Adipose tissue (tissue), 3 donors: ENCODE data around the gene FANCE. TPM values are rescaled to one million over a fixed set of nuclear protein-coding genes. Genes with fewer than 3 reads are reported as not detected.
"Not testable (repeated sequence)": the region's sequence is repeated elsewhere in the genome, so short reads cannot be mapped to it uniquely, and the experiment has no call there.

Experiments used
- H3K27ac ChIP-seq: one replicate; pipeline ENCODE4 v1.5.1; 2013; ENCODE audit warnings: low read depth, low read length
- WGBS, 3 donors: extraction: QIAGEN DNeasy Blood & Tissue Kit; methylation state at CpG; one replicate each; pipeline ENCODE4 v1.1.7; 2013; 5-methylcytosine and 5-hydroxymethylcytosine counted together
- polyA plus RNA-seq, 3 donors: library from polyadenylated mRNA; stranded (reverse); fragments of 200-250 nt; gene quantifications; one replicate each; pipeline ENCODE4 v1.2.3, GENCODE V29; 2013
- donor health status: healthy with polysubstance abuse.
- donor health status: Bipolar disorder and iron deficiency.
- donor health status: healthy.

Gene FANCE
- polyA plus RNA-seq, 3 donors = 2.9 to 4.3 (median 4.2) TPM

- WGBS, 3 donors = 31 to 44% (median 34%) methylated on average over 15 of the region's 15 CpGs
- no peak overlapping the region for H3K27ac ChIP-seq
These were observed 51.4 kb downstream of the FANCE start for GRCh38 chr6:35503534-35503933.

GRCh38 chr6:35505999-35506412 is 53.9 kb downstream of the FANCE start:
- no peak overlapping the region for H3K27ac ChIP-seq
- 40 to 58% (median 46%) methylated on average over 20 to 21 of the region's 21 CpGs for WGBS, 3 donors

GRCh38 chr6:35506536-35506935 is 54.4 kb downstream of the FANCE start:
- H3K27ac ChIP-seq = no peak overlapping the region
- 92 to 98% (median 97%) methylated on average over 3 of the region's 3 CpGs for WGBS, 3 donors

- no peak overlapping the region for H3K27ac ChIP-seq
- WGBS, 3 donors = 90 to 98% (median 91%) methylated on average over 2 of the region's 2 CpGs
These were observed 55.1 kb downstream of the FANCE start for GRCh38 chr6:35507221-35507620.

GRCh38 chr6:35508027-35508426 is 55.9 kb downstream of the FANCE start:
- 79 to 86% (median 82%) methylated on average over 2 of the region's 2 CpGs for WGBS, 3 donors
- H3K27ac ChIP-seq = no peak overlapping the region

- WGBS, 3 donors = 44 to 70% (median 63%) methylated on average over 5 of the region's 5 CpGs
- H3K27ac ChIP-seq = no peak overlapping the region
These were observed 56.4 kb downstream of the FANCE start for GRCh38 chr6:35508542-35508941.

GRCh38 chr6:35510916-35511561 is 58.9 kb downstream of the FANCE start:
- no peak overlapping the region for H3K27ac ChIP-seq
- 63 to 78% (median 63%) methylated on average over 5 to 7 of the region's 7 CpGs for WGBS, 3 donors

GRCh38 chr6:35511562-35511941 is 59.4 kb downstream of the FANCE start:
- no peak overlapping the region for H3K27ac ChIP-seq
- WGBS, 3 donors = 11 to 19% (median 11%) methylated on average over 29 to 32 of the region's 32 CpGs

- WGBS, 3 donors = 5 to 16% (median 9%) methylated on average over 9 to 23 of the region's 26 CpGs
- H3K27ac ChIP-seq = no peak overlapping the region
These were observed 59.9 kb downstream of the FANCE start for GRCh38 chr6:35512006-35512405.

GRCh38 chr6:35512740-35513139 is 60.6 kb downstream of the FANCE start, which contains the start of gene TULP1:
TSS of gene TULP1 (minus strand) at chr6:35512896. CDS start at chr6:35512858, 38 bp downstream.
- WGBS, 3 donors = 81 to 89% (median 85%) methylated on average over 10 of the region's 10 CpGs

GRCh38 chr6:35514587-35514986 is 62.4 kb downstream of the FANCE start:
- WGBS, 3 donors = 81 to 90% (median 83%) methylated on average over 4 of the region's 4 CpGs

More at GRCh38 chr6:35512740-35513139, 60.6 kb downstream of the FANCE start, which contains the start of gene TULP1:
- H3K27ac ChIP-seq = no peak within 1 kb of the TSS

GRCh38 chr6:35515939-35516338 is 63.8 kb downstream of the FANCE start:
- WGBS, 3 donors = 75 to 91% (median 86%) methylated on average over 6 of the region's 6 CpGs
- not testable (repeated sequence) for H3K27ac ChIP-seq

More at GRCh38 chr6:35514587-35514986, 62.4 kb downstream of the FANCE start:
- H3K27ac ChIP-seq = no peak overlapping the region

Other genes with a start within 250 kb of the FANCE start
- under 1 TPM; 0.01 to 0.25 (median 0.11) TPM for gene SCUBE3, start 238.4 kb upstream of the FANCE start, polyA plus RNA-seq
- 10 to 100 TPM; 17.2 to 25.9 (median 23.3) TPM for gene ZNF76, start 192.6 kb upstream of the FANCE start, polyA plus RNA-seq
- gene DEF6, start 154.5 kb upstream of the FANCE start, polyA plus RNA-seq = 10 to 100 TPM in 1 of 3 donors, 1 to 10 TPM in 2; 4.2 to 17.3 (median 8.6) TPM
- 10 to 100 TPM in 2 of 3 donors, 1 to 10 TPM in 1; 5.9 to 22.9 (median 14.3) TPM for gene PPARD, start 109.8 kb upstream of the FANCE start, polyA plus RNA-seq
- 1,000 to 10,000 TPM; 1,589 to 2,638 (median 2,305) TPM for gene RPL10A, start 16.1 kb downstream of the FANCE start, polyA plus RNA-seq
- gene TEAD3, start 44.7 kb downstream of the FANCE start, polyA plus RNA-seq = 10 to 100 TPM in 2 of 3 donors, 1 to 10 TPM in 1; 4.7 to 18.7 (median 16.0) TPM
- gene TULP1, start 60.6 kb downstream of the FANCE start, polyA plus RNA-seq = under 1 TPM in 2 of 3 donors, not detected in 1; 0.13 to 0.22 TPM
- gene FKBP5, start 236.6 kb downstream of the FANCE start, polyA plus RNA-seq = 100 to 1,000 TPM; 111 to 356 (median 181) TPM